HG03175 (cell line): Measurements from ENCODE around the gene LOXL4.
"Not testable (repeated sequence)": the region's sequence is repeated elsewhere in the genome, so short reads cannot be mapped to it uniquely, and the experiment has no call there.

Source experiments
- ATAC-seq: cut with Tn5 transposase; IDR thresholded peaks from one replicate; pipeline ENCODE4 v1.9.1; 2021; ENCODE audit warnings: mild to moderate bottlenecking, moderate library complexity; ENCODE audit not compliant: unreplicated experiment

LOXL4 gene

GRCh38 chr10:98246911-98247805 lies 20.8 kb downstream of the LOXL4 start:
- ATAC-seq, result no peak

GRCh38 chr10:98244586-98244985 lies 23.4 kb downstream of the LOXL4 start:
- ATAC-seq, result no peak

- ATAC-seq, result no peak
Observed at GRCh38 chr10:98244141-98244540, 23.9 kb downstream of the LOXL4 start.

- ATAC-seq, result no peak
Observed at GRCh38 chr10:98242823-98243222, 25.2 kb downstream of the LOXL4 start.

- no peak for ATAC-seq
Observed at GRCh38 chr10:98240524-98240923, 27.5 kb downstream of the LOXL4 start.

GRCh38 chr10:98238391-98238790 lies 29.6 kb downstream of the LOXL4 start:
- no peak for ATAC-seq

- ATAC-seq, result no peak
Observed at GRCh38 chr10:98236862-98237261, 31.1 kb downstream of the LOXL4 start.

GRCh38 chr10:98235846-98236245 lies 32.1 kb downstream of the LOXL4 start:
- no peak for ATAC-seq

- no peak for ATAC-seq
Observed at GRCh38 chr10:98231417-98231816, 36.6 kb downstream of the LOXL4 start.

- ATAC-seq, result not testable (repeated sequence)
Observed at GRCh38 chr10:98228266-98228665, 39.7 kb downstream of the LOXL4 start.

GRCh38 chr10:98227713-98228112 lies 40.3 kb downstream of the LOXL4 start:
- not testable (repeated sequence) for ATAC-seq

GRCh38 chr10:98226508-98227144 lies 41.4 kb downstream of the LOXL4 start:
- ATAC-seq, result no peak

- no peak for ATAC-seq
Observed at GRCh38 chr10:98224996-98225395, 43.0 kb downstream of the LOXL4 start.

GRCh38 chr10:98224509-98224908 lies 43.5 kb downstream of the LOXL4 start:
- ATAC-seq, result no peak

GRCh38 chr10:98223874-98224273 lies 44.1 kb downstream of the LOXL4 start:
- no peak for ATAC-seq

GRCh38 chr10:98217801-98218200 lies 50.2 kb downstream of the LOXL4 start:
- ATAC-seq, result no peak

GRCh38 chr10:98215373-98215772 lies 52.6 kb downstream of the LOXL4 start:
- ATAC-seq, result no peak

- ATAC-seq, result no peak
Observed at GRCh38 chr10:98213740-98214139, 54.3 kb downstream of the LOXL4 start.

- ATAC-seq, result no peak
Observed at GRCh38 chr10:98212196-98212595, 55.8 kb downstream of the LOXL4 start.

- ATAC-seq, result no peak
Observed at GRCh38 chr10:98209441-98209840, 58.6 kb downstream of the LOXL4 start.

- no peak for ATAC-seq
Observed at GRCh38 chr10:98208925-98209324, 59.1 kb downstream of the LOXL4 start.

GRCh38 chr10:98205351-98205750 lies 62.6 kb downstream of the LOXL4 start:
- ATAC-seq, result no peak
